Large intestine (tissue), 3 donors: ENCODE data around the gene HOXA4. TPM values are rescaled to one million over a fixed set of nuclear protein-coding genes. Genes with fewer than 3 reads are reported as not detected.

Experiments
- DNase-seq, 2 donors: peaks; one replicate each; pipeline versions ENCODE4 v3.0.0 to v3.0.0-alpha.2; 2013
- H3K27ac ChIP-seq: one replicate; pipeline ENCODE4 v1.5.1; 2013; ENCODE audit warnings: low read length
- H3K27me3 ChIP-seq: 2 replicates; pipeline ENCODE4 v1.6.1; 2013; ENCODE audit warnings: low read length; ENCODE audit not compliant: control insufficient read depth, insufficient read depth
- H3K36me3 ChIP-seq: 2 replicates; pipeline ENCODE4 v1.6.1; 2013; ENCODE audit warnings: low read length; ENCODE audit not compliant: control insufficient read depth, insufficient read depth
- H3K4me1 ChIP-seq: one replicate; pipeline ENCODE4 v1.6.1; 2013; ENCODE audit warnings: low read length; ENCODE audit not compliant: control insufficient read depth, insufficient read depth
- H3K4me3 ChIP-seq: one replicate; pipeline ENCODE4 v1.5.1; 2013; ENCODE audit warnings: low read length
- H3K9me3 ChIP-seq: one replicate; pipeline ENCODE4 v1.6.1; 2013; ENCODE audit warnings: mild to moderate bottlenecking, low read depth, low read length, moderate library complexity; ENCODE audit not compliant: control insufficient read depth
- WGBS: methylation state at CpG from one replicate; pipeline ENCODE4 v1.1.5; 2013; ENCODE audit warnings: low lambda C conversion rate; ENCODE audit not compliant: insufficient coverage; 5-methylcytosine and 5-hydroxymethylcytosine counted together
- polyA plus RNA-seq: library from polyadenylated mRNA; unstranded; fragments of 120-200 nt; gene quantifications from one replicate; pipeline ENCODE4 v1.2.1, GENCODE V29; 2013

HOXA4 gene
- polyA plus RNA-seq, 1 donor: 19.7 TPM

DNA sequence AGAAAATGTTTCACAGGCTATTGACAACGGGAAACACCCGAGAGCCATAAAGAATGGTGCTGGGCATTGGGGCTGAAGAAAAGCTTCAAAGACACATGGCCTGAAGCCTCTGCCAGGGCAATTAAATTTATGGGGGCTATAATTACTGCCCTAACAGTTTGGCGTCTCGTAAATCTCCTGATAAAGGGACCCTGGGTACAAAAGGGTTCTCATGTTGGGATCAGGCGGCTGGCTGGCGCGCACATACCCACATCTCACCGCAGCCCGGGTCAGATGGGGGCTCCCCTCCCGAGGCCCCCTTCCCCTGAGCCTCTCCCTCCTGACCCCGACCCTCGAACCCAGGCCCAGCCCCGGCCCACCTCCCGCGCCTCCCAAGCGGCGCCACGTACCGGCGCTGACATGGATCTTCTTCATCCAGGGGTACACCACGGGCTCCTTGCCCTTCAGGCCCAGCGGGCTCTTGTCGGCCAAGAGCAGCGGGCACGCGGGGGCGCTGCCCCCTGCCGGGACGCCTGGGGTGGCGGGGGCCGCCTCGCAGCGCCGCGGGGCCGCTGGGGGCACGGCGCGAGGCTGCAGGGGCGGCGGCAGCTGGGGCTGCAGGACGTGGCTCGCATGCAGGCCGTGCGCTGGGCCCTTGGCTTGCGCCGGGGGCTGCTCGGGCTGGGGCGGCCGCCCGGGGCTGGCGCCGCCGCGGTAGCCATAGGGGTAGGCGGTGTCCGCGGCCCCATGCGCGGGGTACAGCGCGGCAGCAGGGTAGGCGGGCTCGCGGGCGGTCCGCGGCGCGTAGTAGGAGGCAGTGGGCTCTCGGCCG lies 623 bp downstream of the HOXA4 start:
- H3K27me3 ChIP-seq: no peaks in the 10 kb centered on the region
- no peaks in the 10 kb centered on the region for H3K36me3 ChIP-seq
- peak overlapping the region; percentile 61 for H3K4me3 ChIP-seq
- no peaks in the 10 kb centered on the region for H3K9me3 ChIP-seq
- 0% methylated on average over 1 of the region's 72 CpGs for WGBS
- H3K27ac ChIP-seq: peak overlapping the region; percentile 76
- peak in 1 of 2 donors; percentile 75 for DNase-seq
- H3K4me1 ChIP-seq: peaks cover 42% of the 10 kb centered on the region

- DNase-seq: no peak
- Histone ChIP-seq H3K4me1 (peaks cover 44% of the 10 kb centered on the region), H3K36me3 (peaks cover 2% of the 10 kb centered on the region), H3K27ac (peak overlapping the region; percentile 76), H3K27me3 (no peaks in the 10 kb centered on the region), H3K4me3 (peak overlapping the region; percentile 61), H3K9me3 (no peaks in the 10 kb centered on the region)
- 24% methylated on average over 3 of the region's 28 CpGs for WGBS
Observed at GRCh38 chr7:27128776-27129728, 1.5 kb downstream of the HOXA4 start.

DNA sequence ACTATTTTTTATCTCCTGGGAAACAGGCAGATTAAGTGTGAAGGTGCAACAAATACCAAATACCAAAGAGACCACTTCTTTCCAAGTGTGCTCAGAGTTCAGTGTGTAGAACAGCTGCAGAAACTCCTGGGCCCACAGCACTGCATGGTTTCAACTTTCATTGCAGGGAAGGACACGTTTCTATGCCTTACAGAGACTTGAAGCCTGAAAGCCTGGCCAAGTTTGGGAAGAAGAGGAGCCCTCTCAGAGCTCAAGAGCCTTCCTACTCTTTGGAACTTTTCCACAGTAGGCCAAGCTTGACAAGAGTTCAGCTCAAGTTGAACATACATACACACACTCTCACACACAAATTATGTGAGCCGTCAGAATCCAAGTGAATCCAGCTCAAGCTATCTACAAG lies 2.5 kb downstream of the HOXA4 start:
- H3K9me3 ChIP-seq: no peaks in the 10 kb centered on the region
- no CpG with 5 or more reads among the region's 2 CpGs for WGBS
- H3K4me3 ChIP-seq: no peak overlapping the region
- DNase-seq: no peak
- peak overlapping the region; percentile 76 for H3K27ac ChIP-seq
- H3K4me1 ChIP-seq: peaks cover 44% of the 10 kb centered on the region
- peaks cover 2% of the 10 kb centered on the region for H3K36me3 ChIP-seq
- H3K27me3 ChIP-seq: no peaks in the 10 kb centered on the region

GRCh38 chr7:27126596-27127327 lies 3.8 kb downstream of the HOXA4 start:
- no peak for DNase-seq
- Histone ChIP-seq H3K27me3 (no peaks in the 10 kb centered on the region), H3K4me3 (no peak overlapping the region)

GRCh38 chr7:27125986-27126394 lies 4.6 kb downstream of the HOXA4 start:
- no peaks in the 10 kb centered on the region for H3K27me3 ChIP-seq
- H3K4me3 ChIP-seq: no peak overlapping the region
- H3K9me3 ChIP-seq: no peaks in the 10 kb centered on the region
- peaks cover 36% of the 10 kb centered on the region for H3K4me1 ChIP-seq
- no peak for DNase-seq
- peak overlapping the region; percentile 86 for H3K27ac ChIP-seq
- WGBS: 33% methylated on average over 3 of the region's 5 CpGs
- H3K36me3 ChIP-seq: peaks cover 2% of the 10 kb centered on the region

More at GRCh38 chr7:27126596-27127327, 3.8 kb downstream of the HOXA4 start:
- no CpG with 5 or more reads among the region's 3 CpGs for WGBS
- Histone ChIP-seq H3K27ac (peak overlapping the region; percentile 36), H3K9me3 (no peaks in the 10 kb centered on the region), H3K36me3 (peaks cover 2% of the 10 kb centered on the region), H3K4me1 (peaks cover 42% of the 10 kb centered on the region)

- Histone ChIP-seq H3K4me1 (peaks cover 43% of the 10 kb centered on the region), H3K4me3 (no peak overlapping the region), H3K9me3 (no peaks in the 10 kb centered on the region), H3K36me3 (peaks cover 2% of the 10 kb centered on the region), H3K27me3 (no peaks in the 10 kb centered on the region), H3K27ac (peak overlapping the region; percentile 86)
- DNase-seq: peak in 1 of 2 donors; percentile 67
- no CpG with 5 or more reads among the region's 8 CpGs for WGBS
Observed at GRCh38 chr7:27124902-27125689, 5.5 kb downstream of the HOXA4 start.

GRCh38 chr7:27124096-27124901 lies 6.3 kb downstream of the HOXA4 start:
- DNase-seq: peak in 1 of 2 donors; percentile 57
- Histone ChIP-seq H3K4me3 (peak overlapping the region; percentile 57), H3K4me1 (peaks cover 51% of the 10 kb centered on the region), H3K27ac (peak overlapping the region; percentile 86), H3K36me3 (peaks cover 5% of the 10 kb centered on the region), H3K27me3 (no peaks in the 10 kb centered on the region), H3K9me3 (no peaks in the 10 kb centered on the region)
- 20% methylated on average over 1 of the region's 43 CpGs for WGBS

- H3K27me3 ChIP-seq: no peaks in the 10 kb centered on the region
- no peak for DNase-seq
- WGBS: no CpG with 5 or more reads among the region's 26 CpGs
- peaks cover 58% of the 10 kb centered on the region for H3K4me1 ChIP-seq
- H3K36me3 ChIP-seq: peaks cover 11% of the 10 kb centered on the region
- H3K4me3 ChIP-seq: peak overlapping the region; percentile 57
- H3K9me3 ChIP-seq: no peaks in the 10 kb centered on the region
- H3K27ac ChIP-seq: peak overlapping the region; percentile 86
Observed at GRCh38 chr7:27123477-27124053, 7.0 kb downstream of the HOXA4 start.
